HepG2 (cell line): ENCODE results near the gene RORC. TPM values are rescaled to one million over a fixed set of nuclear protein-coding genes. Genes with fewer than 3 reads are reported as not detected.

ENCODE experiments used
- CERS6 ChIP-seq: sonication (generic); formaldehyde crosslinking; IDR thresholded peaks from 2 replicates; pipeline ENCODE4 v1.5.0; 2020; ENCODE audit warnings: missing genetic modification reagents
- DNMT3B ChIP-seq: conservative IDR thresholded peaks from 2 replicates; pipeline ENCODE4 v1.6.1; 2016; ENCODE audit warnings: missing biosample characterization, control low read depth
- EED ChIP-seq: sonication (generic); formaldehyde crosslinking; IDR thresholded peaks from 2 replicates; pipeline ENCODE4 v1.5.0; 2020; ENCODE audit warnings: mild to moderate bottlenecking, missing genetic modification reagents
- GATAD1 ChIP-seq: IDR thresholded peaks from 2 replicates; pipeline ENCODE4 v1.6.1; 2016; ENCODE audit warnings: missing genetic modification reagents, missing compliant biosample characterization
- GMEB1 ChIP-seq: sonication (generic); formaldehyde crosslinking; IDR thresholded peaks from 2 replicates; pipeline ENCODE4 v1.5.1; 2020; ENCODE audit warnings: missing genetic modification reagents, mild to moderate bottlenecking, borderline replicate concordance
- HDAC1 ChIP-seq: sonication (generic); formaldehyde crosslinking; IDR thresholded peaks from 2 replicates; pipeline ENCODE4 v1.5.1; 2020; ENCODE audit warnings: mild to moderate bottlenecking, missing genetic modification reagents
- KDM5B ChIP-seq: sonication (generic); formaldehyde crosslinking; IDR thresholded peaks from 2 replicates; pipeline ENCODE4 v1.4.0; 2020; ENCODE audit warnings: missing genetic modification reagents, mild to moderate bottlenecking, borderline replicate concordance
- MTF1 ChIP-seq: sonication (generic); formaldehyde crosslinking; IDR thresholded peaks from 2 replicates; pipeline ENCODE4 v1.5.0; 2020; ENCODE audit warnings: missing genetic modification reagents
- NR2F1 ChIP-seq, 2 experiments: fragments of 450-650 bp in 1 of 2; formaldehyde crosslinking in 1 of 2; IDR thresholded peaks; 2 replicates each; pipeline versions ENCODE4 v1.5.0 to v1.6.1; 2016 to 2020; ENCODE audit warnings: mild to moderate bottlenecking in 1 of 2, missing compliant biosample characterization in 1 of 2, missing genetic modification reagents in 1 of 2, moderate library complexity in 1 of 2
- NR2F6 ChIP-seq, 2 experiments: IDR thresholded peaks; 2 replicates each; pipeline ENCODE4 v1.6.1; 2016; ENCODE audit warnings: antibody characterized with exemption in 1 of 2, mild to moderate bottlenecking in 1 of 2
- PTBP1 ChIP-seq: fragments of 200-400 bp; formaldehyde crosslinking; IDR thresholded peaks from 2 replicates; pipeline ENCODE4 v1.6.1; 2018; ENCODE audit warnings: low read length, low read depth; ENCODE audit not compliant: poor library complexity, severe bottlenecking
- RFX3 ChIP-seq: IDR thresholded peaks from 2 replicates; pipeline ENCODE4 v1.6.1; 2016; ENCODE audit warnings: missing biosample characterization, missing genetic modification reagents
- RFXAP ChIP-seq: sonication (generic); formaldehyde crosslinking; IDR thresholded peaks from 2 replicates; pipeline ENCODE4 v1.4.0; 2020; ENCODE audit warnings: missing genetic modification reagents, borderline replicate concordance
- SAFB2 ChIP-seq: sonication (generic); formaldehyde crosslinking; IDR thresholded peaks from 2 replicates; pipeline ENCODE4 v1.5.1; 2020; ENCODE audit warnings: missing genetic modification reagents, low read depth, mild to moderate bottlenecking, borderline replicate concordance
- SIN3A ChIP-seq: IDR thresholded peaks from 2 replicates; pipeline ENCODE4 v1.6.1; 2011; ENCODE audit warnings: low read depth, mild to moderate bottlenecking, control low read depth, low read length, borderline replicate concordance
- SKI ChIP-seq: fragments of 450-650 bp; IDR thresholded peaks from one replicate; pipeline ENCODE4 v1.6.1; 2018; ENCODE audit warnings: mild to moderate bottlenecking; ENCODE audit not compliant: partially characterized antibody
- SPEN ChIP-seq: sonication (generic); formaldehyde crosslinking; IDR thresholded peaks from 2 replicates; pipeline ENCODE4 v1.5.1; 2020; ENCODE audit warnings: low read depth, mild to moderate bottlenecking, missing genetic modification reagents
- TRAFD1 ChIP-seq: sonication (generic); formaldehyde crosslinking; IDR thresholded peaks from 2 replicates; pipeline ENCODE4 v1.5.1; 2020; ENCODE audit warnings: missing genetic modification reagents, mild to moderate bottlenecking, borderline replicate concordance
- YY1 ChIP-seq: IDR thresholded peaks from 2 replicates; pipeline ENCODE4 v1.6.1; 2011; ENCODE audit warnings: low read length, low read depth, moderate library complexity, mild to moderate bottlenecking; ENCODE audit not compliant: insufficient read depth, insufficient replicate concordance
- ZFP41 ChIP-seq: sonication (generic); formaldehyde crosslinking; IDR thresholded peaks from 2 replicates; pipeline ENCODE4 v1.4.0; 2020; ENCODE audit warnings: mild to moderate bottlenecking, missing genetic modification reagents, borderline replicate concordance
- ZMYM4 ChIP-seq: sonication (generic); formaldehyde crosslinking; IDR thresholded peaks from 2 replicates; pipeline ENCODE4 v1.8.1; 2023; ENCODE audit warnings: mild to moderate bottlenecking, missing genetic modification reagents
- ZNF143 ChIP-seq: sonication (generic); formaldehyde crosslinking; IDR thresholded peaks from 2 replicates; pipeline ENCODE4 v1.4.0; 2020; ENCODE audit warnings: missing genetic modification reagents
- ZNF550 ChIP-seq: sonication (generic); formaldehyde crosslinking; IDR thresholded peaks from 2 replicates; pipeline ENCODE4 v1.4.0; 2020; ENCODE audit warnings: mild to moderate bottlenecking, missing genetic modification reagents, borderline replicate concordance
- ZNF616 ChIP-seq: sonication (generic); formaldehyde crosslinking; IDR thresholded peaks from 2 replicates; pipeline ENCODE4 v1.5.0; 2020; ENCODE audit warnings: low read depth, mild to moderate bottlenecking, missing genetic modification reagents
- ZSCAN21 ChIP-seq: sonication (generic); formaldehyde crosslinking; IDR thresholded peaks from 2 replicates; pipeline ENCODE4 v1.8.0; 2022; ENCODE audit warnings: mild to moderate bottlenecking, missing genetic modification reagents, moderate library complexity, borderline replicate concordance
- polyA plus RNA-seq, 8 experiments: library from polyadenylated mRNA; depleted of rRNA in 3 of 8; stranded (reverse) in 7 of 8; unstranded in 1 of 8; fragments of >200 nt; fragmentation: Illumina TruSeq in 4 of 8; extraction: Trizol in 4 of 8; gene quantifications; 2 replicates each; pipeline versions ENCODE4 v1.2.1 to v1.2.3, GENCODE V29; 2011 to 2016; ENCODE audit warnings: low read depth in 4 of 8, missing spikeins in 1 of 8, mixed read lengths in 1 of 8; ENCODE audit not compliant: insufficient read depth in 1 of 8
- total RNA-seq, 5 experiments: library from RNA; depleted of rRNA; stranded (reverse); fragments of >200 nt; fragmentation: Illumina TruSeq; extraction: Trizol; gene quantifications; 2 replicates each; pipeline ENCODE4 v1.2.3, GENCODE V29; 2016; ENCODE audit warnings: low read depth in 1 of 5

The RORC gene
- total and polyA plus RNA-seq, 2 of the 13 experiments (the other 11 are each of a cell fraction or from before 2014, with no cell fraction given) = 2.5 to 6.5 TPM

GRCh38 chr1:151832318-151832980 is 847 bp upstream of the RORC start (continued):
- TF ChIP-seq ZNF616 (CRISPR knock-in tag) (0 out of 2 replicates have a peak, but pooled peaks have one; percentile 52), TRAFD1 (CRISPR knock-in tag) (no peak), SIN3A (peak; percentile 54; the same call in 1 of the 2 replicates), ZSCAN21 (CRISPR knock-in tag) (peak; percentile 26; the same call in 1 of the 2 replicates), YY1 (peak; percentile 58), RFX3 (CRISPR knock-in tag) (0 out of 2 replicates have a peak, but pooled peaks have one; percentile 6), NR2F1 (CRISPR knock-in tag; IDR thresholded peaks at IDR 0.05) (0 out of 4 replicates have a peak, but pooled peaks of 1 of the 2 experiments have one; percentile 25), NR2F6 (IDR thresholded peaks at IDR 0.05) (no peak; the same call in 1 of the 2 replicates), NR2F6 (CRISPR knock-in tag; IDR thresholded peaks at IDR 0.05) (peak; percentile 70), MTF1 (CRISPR knock-in tag) (no peak), ZMYM4 (CRISPR knock-in tag) (peak; percentile 60; the same call in 1 of the 2 replicates), EED (CRISPR knock-in tag) (no peak), ZNF550 (no peak), SKI (peak; percentile 31), GATAD1 (CRISPR knock-in tag) (peak; percentile 65; the same call in 1 of the 2 replicates), SPEN (CRISPR knock-in tag) (0 out of 2 replicates have a peak, but pooled peaks have one; percentile 57), DNMT3B (CRISPR knock-in tag) (0 out of 2 replicates have a peak, but pooled peaks have one; percentile 35), HDAC1 (CRISPR knock-in tag) (peak; percentile 61), PTBP1 (no peak), ZNF143 (CRISPR knock-in tag) (peak; percentile 50; the same call in 1 of the 2 replicates), SAFB2 (no peak), CERS6 (no peak), GMEB1 (no peak), ZFP41 (CRISPR knock-in tag) (peak; percentile 67; the same call in 1 of the 2 replicates), RFXAP (CRISPR knock-in tag) (peak; percentile 32; the same call in 1 of the 2 replicates), KDM5B (CRISPR knock-in tag) (peak; percentile 64; the same call in 1 of the 2 replicates)
